ENCODE results near the gene ANXA11. TPM values are rescaled to one million over a fixed set of nuclear protein-coding genes. Genes with fewer than 3 reads are reported as not detected.

ANXA11 gene
- total RNA-seq, 1 donor from 2014 or later, result 306 TPM

DNA sequence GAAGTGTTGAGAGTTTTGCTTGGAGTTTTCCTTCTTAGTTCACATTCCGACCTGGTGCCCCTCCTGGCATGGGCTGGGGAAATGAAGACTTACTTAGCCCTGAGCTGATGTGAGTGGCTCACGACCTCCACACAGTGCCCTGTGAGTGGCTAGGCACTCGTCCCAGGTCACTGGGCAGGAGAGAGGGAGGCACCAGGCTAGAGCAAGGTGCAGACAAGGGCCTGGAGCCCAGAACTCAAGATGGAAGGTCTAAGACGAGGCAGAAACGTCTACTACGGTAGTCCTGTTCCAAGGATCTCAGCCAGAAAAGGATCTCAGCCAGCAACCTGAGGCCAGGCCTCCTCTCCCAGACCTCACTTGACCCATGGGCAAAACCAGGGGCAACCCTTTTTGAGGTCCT lies 22.4 kb downstream of the ANXA11 start:
- Histone ChIP-seq H3K4me3 (no peak overlapping the region), H3K4me1 (peaks cover 64% of the 10 kb centered on the region), H3K9me3 (no peaks in the 10 kb centered on the region), H3K27me3 (ENCODE audit: low read depth) (no peaks in the 10 kb centered on the region), H3K27ac (no peak overlapping the region), H3K36me3 (peaks cover 26% of the 10 kb centered on the region)
- TF ChIP-seq CTCF (IDR thresholded peaks at IDR 0.05), result no peak
- intact Hi-C loops (cut with DNase I), result no loop called here
- DNase-seq (no peak), ATAC-seq (no peak)

DNA sequence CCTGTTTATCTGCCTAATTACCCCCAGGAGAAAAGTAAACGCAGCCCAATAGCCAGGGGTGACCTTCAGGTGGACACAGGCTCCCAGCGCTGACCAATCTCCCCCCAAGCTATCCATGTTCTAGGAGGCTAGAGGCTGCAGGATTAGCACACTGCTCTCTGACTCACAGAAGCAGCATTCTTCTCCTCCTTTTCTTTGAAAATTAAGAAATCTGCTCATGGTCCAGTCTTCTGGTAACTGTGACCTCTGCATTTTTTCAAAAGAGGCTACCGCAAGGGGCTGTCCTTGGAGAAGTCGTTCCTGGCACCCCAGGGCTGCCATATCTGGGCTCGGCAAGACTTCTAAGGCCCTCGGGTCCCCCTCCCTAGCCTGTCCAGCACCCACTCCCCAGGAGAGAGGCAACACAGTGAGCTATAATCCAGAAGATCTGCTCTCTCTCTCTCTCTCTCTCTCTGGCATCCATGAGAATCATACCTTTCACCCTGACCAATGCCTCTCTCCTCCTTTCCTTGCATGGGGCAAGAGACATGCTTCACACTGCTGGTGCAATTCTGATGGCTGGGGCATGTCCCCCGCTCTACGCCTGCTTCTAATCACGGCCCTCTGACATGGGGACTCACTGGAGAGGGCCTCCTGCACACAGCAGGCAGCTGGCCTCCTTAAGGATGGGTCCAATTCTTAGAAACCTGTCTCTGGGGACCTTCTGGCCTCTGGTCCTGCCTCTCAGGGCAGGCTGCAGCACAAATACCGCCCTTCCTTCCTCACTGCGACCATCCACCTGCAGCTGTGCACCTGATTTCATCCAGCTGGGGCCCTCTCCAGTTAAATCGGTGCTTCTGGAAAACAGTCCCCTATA lies 27.3 kb downstream of the ANXA11 start:
- no peak overlapping the region for H3K4me3 ChIP-seq
- H3K36me3 ChIP-seq, result peaks cover 48% of the 10 kb centered on the region
- TF ChIP-seq CTCF (IDR thresholded peaks at IDR 0.05), result no peak
- no peak overlapping the region for H3K27ac ChIP-seq
- DNase-seq, result no peak
- no peaks in the 10 kb centered on the region for H3K27me3 ChIP-seq (ENCODE audit: low read depth)
- ATAC-seq, result peak in 1 of 2 donors; percentile 54
- peaks cover 48% of the 10 kb centered on the region for H3K4me1 ChIP-seq
- intact Hi-C loops (cut with DNase I), result no loop called here
- H3K9me3 ChIP-seq, result no peaks in the 10 kb centered on the region

GRCh38 chr10:80176526-80176925 lies 28.8 kb downstream of the ANXA11 start:
- H3K27ac ChIP-seq, result peak overlapping the region; percentile 18
- no peaks in the 10 kb centered on the region for H3K27me3 ChIP-seq (ENCODE audit: low read depth)
- DNase-seq, result no peak
- ATAC-seq, result no peak
- no peak for TF ChIP-seq CTCF (IDR thresholded peaks at IDR 0.05)
- intact Hi-C loops (cut with DNase I), result no loop called here
- peaks cover 54% of the 10 kb centered on the region for H3K4me1 ChIP-seq
- no peaks in the 10 kb centered on the region for H3K9me3 ChIP-seq
- peaks cover 61% of the 10 kb centered on the region for H3K36me3 ChIP-seq
- no peak overlapping the region for H3K4me3 ChIP-seq

DNA sequence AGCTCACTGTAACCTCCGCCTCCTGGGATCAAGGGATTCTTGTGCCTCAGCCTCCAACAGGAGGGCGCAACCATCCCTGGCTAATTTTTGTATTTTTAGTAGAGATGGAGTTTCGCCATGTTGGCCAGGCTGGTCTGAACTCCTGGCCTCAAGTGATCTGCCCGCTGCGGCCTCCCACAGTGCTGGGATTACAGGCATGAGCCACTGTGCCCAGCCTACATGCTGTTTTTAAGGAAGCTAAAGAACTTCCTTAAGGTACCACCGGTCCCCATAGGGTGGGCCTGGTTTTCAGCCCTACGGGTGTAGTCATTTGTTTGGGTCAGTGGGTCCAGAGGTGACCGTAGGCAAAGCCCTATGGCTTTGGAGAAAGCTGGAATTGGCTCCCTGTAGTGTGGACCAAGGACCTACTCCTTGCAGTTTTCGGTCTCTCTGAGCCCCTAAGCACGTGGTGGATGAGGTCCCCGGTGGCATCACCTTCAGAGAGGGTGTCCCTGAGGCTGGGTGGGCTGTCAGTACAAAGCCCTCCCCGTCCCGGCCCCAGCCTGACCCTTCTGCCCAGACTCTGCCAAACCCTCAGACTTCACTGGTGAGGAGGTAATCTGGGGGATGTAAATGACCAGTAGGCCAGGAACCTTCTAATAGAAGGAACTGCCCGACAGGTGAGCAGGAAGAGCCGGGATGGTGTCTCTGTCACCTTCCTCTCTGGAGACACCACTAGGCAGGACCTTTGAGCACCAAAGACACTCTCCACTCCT lies 30.5 kb downstream of the ANXA11 start:
- ATAC-seq (no peak), DNase-seq (no peak)
- intact Hi-C loops (cut with DNase I), result no loop called here
- TF ChIP-seq CTCF (IDR thresholded peaks at IDR 0.05), result no peak
- no peak overlapping the region for H3K4me3 ChIP-seq
- no peaks in the 10 kb centered on the region for H3K9me3 ChIP-seq
- no peaks in the 10 kb centered on the region for H3K27me3 ChIP-seq (ENCODE audit: low read depth)
- H3K4me1 ChIP-seq, result peaks cover 67% of the 10 kb centered on the region
- no peak overlapping the region for H3K27ac ChIP-seq
- peaks cover 64% of the 10 kb centered on the region for H3K36me3 ChIP-seq

- TF ChIP-seq CTCF (IDR thresholded peaks at IDR 0.05), result no peak
- no peak overlapping the region for H3K27ac ChIP-seq
- H3K4me3 ChIP-seq, result no peak overlapping the region
- ATAC-seq, result no peak
- intact Hi-C loops (cut with DNase I), result no loop called here
- H3K27me3 ChIP-seq (ENCODE audit: low read depth), result no peaks in the 10 kb centered on the region
- peaks cover 77% of the 10 kb centered on the region for H3K4me1 ChIP-seq
- peaks cover 68% of the 10 kb centered on the region for H3K36me3 ChIP-seq
- DNase-seq, result no peak
- H3K9me3 ChIP-seq, result no peaks in the 10 kb centered on the region
Observed at GRCh38 chr10:80173466-80173865, 31.9 kb downstream of the ANXA11 start.
